Stimulated activated CD4-positive, alpha-beta T cell treated with anti-CD3 and anti-CD28 coated beads, Interleukin-12 subunit alpha, Interleukin-12 subunit beta, amount 100 ng/mL, for 24 hours (primary cell): ENCODE data around the gene ZNF263.
"Not testable (repeated sequence)": the region's sequence is repeated elsewhere in the genome, so short reads cannot be mapped to it uniquely, and the experiment has no call there.

Source experiments
- DNase-seq, 2 experiments: peaks; one replicate each; pipeline ENCODE4 v3.0.0-alpha.2; 2020; ENCODE audit warnings: low read depth in 2 of 2

ZNF263 gene

DNA sequence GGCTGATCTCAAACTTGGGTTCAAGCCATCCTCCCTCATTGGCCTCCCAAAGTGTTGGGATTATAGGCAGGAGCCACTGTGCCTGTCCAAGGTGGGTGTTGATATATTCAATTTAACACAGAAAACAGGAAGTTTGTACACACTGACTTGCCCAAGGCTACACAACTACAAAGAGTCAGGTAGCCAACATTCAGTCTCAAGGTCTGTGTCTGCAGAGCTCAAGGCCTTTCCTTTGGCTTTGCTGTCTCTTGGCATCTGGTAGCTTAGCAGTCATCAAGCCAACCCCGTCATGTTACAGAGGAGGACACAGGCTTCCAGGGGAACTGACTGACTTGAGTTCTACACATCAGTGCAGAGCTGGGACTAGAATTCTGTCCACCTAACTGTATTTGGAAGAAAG is 15.0 kb upstream of the ZNF263 start:
- no peak for DNase-seq

- DNase-seq = not testable (repeated sequence)
Observed at GRCh38 chr16:3270718-3271117, 12.6 kb upstream of the ZNF263 start.

- DNase-seq = not testable (repeated sequence)
Observed at GRCh38 chr16:3271281-3271680, 12.0 kb upstream of the ZNF263 start.

GRCh38 chr16:3274490-3274889 is 8.8 kb upstream of the ZNF263 start:
- no peak for DNase-seq

DNA sequence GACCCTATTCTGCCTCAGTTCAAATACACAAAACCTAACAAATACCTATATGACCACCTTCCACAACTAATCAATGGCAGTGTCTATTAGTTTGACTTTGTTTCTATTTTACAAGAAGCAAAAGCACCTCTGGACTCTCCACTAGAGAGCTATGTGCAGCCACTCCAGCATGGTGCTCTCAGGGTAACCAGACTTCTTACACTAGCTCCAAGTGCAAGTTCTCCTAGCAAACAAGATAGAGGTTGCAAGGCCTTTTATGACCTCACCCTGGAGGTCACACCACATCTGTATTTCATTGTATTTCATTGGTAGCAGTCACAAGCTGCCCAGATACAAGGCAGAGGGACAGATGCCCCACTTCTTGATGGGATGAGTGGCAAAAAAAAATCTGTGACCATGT is 8.3 kb upstream of the ZNF263 start:
- no peak for DNase-seq

GRCh38 chr16:3276679-3277078 is 6.6 kb upstream of the ZNF263 start:
- DNase-seq = no peak

- DNase-seq = no peak
Observed at GRCh38 chr16:3281222-3281820, 2.0 kb upstream of the ZNF263 start.

DNA sequence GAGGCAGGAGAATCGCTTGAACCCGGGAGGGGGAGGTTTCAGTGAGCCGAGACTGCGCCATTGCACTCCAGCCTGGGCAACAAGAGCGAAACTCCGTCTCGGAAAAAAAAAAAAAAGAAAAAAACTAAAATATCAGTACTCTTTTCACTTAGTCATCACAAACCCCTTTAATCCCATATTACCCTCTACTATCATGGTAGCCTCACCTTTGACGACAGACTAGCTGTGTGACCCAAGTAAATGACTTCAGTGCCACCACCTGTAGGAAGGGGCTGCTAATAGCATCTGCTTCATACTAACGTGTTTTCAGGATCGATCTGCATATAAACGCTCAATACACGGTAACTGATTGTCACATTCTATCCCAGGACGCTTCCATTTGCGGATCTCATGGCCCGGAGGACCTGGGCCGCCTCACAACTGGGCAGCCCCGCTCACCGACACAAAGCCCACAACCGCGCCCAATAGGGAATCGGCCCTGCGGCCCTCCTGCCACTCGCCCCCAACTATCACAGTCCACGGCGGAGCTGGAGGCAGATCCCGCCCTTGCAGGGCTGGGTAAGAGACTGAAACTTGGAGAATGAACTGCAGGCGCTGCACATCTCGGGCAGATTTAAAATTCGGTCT is 1.1 kb upstream of the ZNF263 start:
- DNase-seq = no peak

DNA sequence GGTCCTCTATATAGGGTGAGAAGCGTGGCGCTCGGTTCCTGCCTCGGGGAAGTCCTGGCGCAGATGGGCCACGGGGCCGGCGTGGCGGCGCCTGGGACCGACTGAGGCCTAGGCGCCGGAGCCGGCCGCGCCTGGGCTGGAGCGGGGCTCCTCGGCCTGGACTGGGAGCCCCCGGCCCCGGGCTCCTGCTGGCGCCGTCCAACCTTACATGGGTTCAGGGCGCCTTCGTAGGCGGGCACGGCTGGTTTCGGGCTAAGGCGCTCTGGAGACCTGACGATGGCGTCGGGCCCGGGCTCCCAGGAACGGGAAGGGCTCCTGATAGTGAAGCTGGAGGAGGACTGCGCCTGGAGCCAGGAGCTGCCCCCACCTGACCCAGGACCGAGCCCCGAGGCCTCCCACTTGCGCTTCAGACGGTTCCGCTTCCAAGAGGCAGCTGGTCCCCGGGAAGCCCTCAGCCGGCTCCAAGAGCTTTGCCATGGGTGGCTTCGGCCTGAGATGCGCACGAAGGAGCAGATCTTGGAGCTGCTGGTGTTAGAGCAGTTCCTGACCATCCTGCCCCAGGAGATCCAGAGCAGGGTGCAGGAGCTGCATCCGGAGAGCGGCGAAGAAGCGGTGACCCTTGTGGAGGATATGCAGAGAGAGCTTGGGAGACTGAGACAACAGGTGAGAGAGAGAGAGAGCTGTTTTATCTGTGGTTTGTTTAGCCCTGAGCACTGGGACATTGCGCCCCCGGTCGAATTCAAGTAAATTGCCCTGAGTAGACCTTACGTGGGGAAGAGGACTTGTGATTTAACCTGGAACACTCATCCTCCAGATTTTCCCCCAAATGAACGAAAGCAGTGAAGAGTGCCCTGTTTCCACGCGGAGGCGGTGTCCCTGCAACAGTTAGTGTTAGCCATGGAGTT is 504 bp downstream of the ZNF263 start:
- DNase-seq = no peak

GRCh38 chr16:3285131-3285530 is 1.8 kb downstream of the ZNF263 start:
- DNase-seq = no peak

- DNase-seq = no peak
Observed at GRCh38 chr16:3289998-3290673, 6.8 kb downstream of the ZNF263 start.

DNA sequence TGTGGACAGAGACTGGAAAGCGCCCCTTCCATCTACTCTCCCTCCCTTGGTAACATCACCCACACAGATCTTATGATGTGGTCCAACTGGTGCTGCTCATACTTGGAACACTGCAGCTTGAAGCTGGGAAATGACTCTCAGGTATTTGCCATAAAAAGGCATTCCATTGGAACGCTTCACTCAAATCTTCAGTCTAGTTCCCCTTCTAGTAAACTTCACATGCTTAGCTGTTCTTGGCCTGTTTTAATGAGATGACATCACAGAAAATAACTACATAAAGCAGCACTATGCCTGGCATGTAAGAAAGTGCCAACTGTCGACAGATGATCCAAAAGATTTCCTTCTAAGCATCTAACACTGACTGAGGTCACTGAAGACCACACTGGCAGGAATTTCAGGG is 9.3 kb downstream of the ZNF263 start:
- DNase-seq = no peak

DNA sequence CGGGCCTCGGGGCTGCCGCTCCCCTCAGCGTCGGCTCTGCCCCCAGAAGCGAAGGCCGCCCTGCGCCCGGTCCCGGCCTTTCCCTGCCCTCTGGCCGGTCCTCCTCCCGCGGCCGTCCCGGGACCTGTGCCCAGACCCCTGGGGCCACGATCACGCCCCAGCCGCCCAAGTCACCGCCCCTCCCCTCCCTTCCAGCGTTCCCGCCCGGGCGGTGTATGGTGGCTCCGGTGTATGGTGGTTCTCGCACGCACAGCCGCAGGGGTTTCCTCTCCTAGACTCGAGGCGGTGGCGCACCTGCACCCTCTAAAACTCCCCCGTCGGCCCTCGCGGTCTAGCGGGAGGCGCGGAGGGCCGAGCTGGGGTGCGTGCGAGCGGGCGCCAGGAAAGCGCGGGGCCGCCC is 11.9 kb downstream of the ZNF263 start:
- no peak for DNase-seq

DNA sequence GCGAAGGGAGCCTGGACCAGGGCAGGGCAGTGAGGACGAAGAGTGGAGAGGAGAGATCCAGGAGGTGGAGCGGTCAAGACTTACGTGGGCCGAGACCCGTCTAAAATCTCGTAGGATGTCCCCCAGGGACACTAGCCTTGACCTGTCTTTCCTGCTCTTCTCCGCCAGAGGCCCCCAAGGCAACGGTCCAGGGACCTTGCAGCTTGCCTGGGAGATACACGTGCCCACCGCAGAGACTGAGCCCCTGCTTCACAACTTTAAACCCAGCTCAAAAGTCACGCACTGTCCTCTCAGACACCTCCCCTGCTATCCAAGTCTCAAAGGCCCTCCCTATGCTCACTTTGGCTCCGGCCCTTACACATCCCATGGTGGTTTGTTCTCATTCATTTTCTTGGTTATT is 12.5 kb downstream of the ZNF263 start:
- DNase-seq = no peak

- DNase-seq = no peak
Observed at GRCh38 chr16:3304370-3304769, 21.1 kb downstream of the ZNF263 start.

DNA sequence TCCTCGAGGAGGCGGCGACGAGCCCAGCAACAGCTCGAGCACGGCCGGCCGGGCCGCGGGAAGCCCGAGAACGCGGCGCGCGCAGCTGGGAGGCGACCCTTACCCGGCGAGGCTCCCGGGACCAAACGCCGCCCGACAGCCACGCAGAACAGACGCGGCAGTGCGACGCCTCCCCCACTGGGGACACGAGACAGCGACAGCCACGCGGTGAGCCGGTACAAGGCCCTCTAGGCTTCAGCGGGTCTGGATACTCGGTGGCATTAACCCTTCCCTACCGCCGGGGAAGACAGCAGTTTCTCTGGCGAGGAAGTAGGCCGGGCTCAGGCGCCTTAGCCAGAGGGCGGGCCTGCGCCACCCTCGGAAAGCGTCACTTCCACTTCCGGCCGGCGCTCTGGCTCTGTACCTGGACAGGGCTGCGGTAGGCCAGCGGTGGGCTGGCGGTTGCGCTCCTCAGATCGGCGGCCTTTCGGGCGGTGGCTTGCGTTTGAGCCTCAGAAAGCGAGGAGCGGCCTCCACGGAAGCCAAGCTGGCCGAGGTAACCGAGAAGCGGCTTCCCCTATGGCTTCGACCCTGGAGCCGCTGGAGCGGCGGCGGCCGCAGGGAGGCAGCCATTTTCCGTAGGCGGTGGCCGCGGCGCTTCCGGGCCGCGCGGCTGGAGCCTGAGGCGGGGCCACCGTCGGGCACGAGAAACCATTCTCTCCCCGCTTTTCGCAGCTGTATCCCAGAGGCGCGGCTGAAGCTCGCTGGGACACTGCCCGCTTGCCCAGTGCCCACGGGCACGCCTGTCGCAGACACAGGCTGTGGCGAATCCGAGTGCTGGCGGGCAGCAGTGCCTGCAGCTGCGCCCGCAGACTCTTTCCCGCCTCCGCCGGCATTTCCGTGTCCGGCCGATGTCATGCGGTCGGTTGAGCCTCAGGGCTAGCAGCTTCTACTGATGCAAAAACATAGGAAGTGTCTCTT is 22.1 kb downstream of the ZNF263 start, which contains the start of the genes TIGD7 and ZNF75A:
TIGD7 (minus strand) TSS at position 322 of the 960 bp plus-strand sequence. CDS start 4,816 bp downstream, outside the sequence.
ZNF75A (plus strand) TSS at position 389 of the 960 bp plus-strand sequence. CDS start 2,932 bp downstream, outside the sequence.
- peak; percentile 68 to 73 for DNase-seq

- no peak for DNase-seq
Observed at GRCh38 chr16:3306078-3306477, 22.8 kb downstream of the ZNF263 start.

DNA sequence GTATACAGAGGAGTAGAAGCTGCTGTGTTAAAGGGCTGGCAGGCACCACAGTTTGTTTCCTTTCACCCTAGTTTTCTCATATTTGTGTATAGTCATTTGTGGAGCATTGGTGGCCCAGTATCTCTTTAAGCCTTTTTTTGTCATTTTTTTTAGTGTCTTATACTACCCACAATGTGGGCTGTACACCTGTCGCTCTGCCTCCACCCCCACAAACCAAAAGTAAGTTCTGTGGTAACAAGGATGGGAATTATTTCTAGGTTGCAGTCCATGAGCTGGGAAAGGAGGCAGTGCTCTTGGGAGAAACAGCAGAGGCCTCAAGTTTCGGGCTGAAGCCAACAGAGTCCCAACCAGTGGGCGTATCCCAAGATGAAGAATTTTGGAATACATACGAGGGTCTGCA is 28.2 kb downstream of the ZNF263 start:
- DNase-seq = no peak

- DNase-seq = no peak
Observed at GRCh38 chr16:3317315-3317999, 34.2 kb downstream of the ZNF263 start.

- DNase-seq = no peak
Observed at GRCh38 chr16:3321816-3322215, 38.5 kb downstream of the ZNF263 start.
